Cardiac muscle cell (in vitro differentiated cells and primary cell): Measurements from ENCODE around the gene LAG3. TPM values are rescaled to one million over a fixed set of nuclear protein-coding genes. Genes with fewer than 3 reads are reported as not detected.
A peak's percentile ranks its signal among the peaks of the same experiment; 100 is the strongest.

Source experiments
- DNase-seq, 2 donors: peaks; one replicate each; pipeline versions ENCODE4 v3.0.0 to v3.0.0-alpha.2; 2010 to 2017; ENCODE audit warnings: low read depth in 1 of 2, low spot score in 1 of 2
- H3K27ac ChIP-seq: fragments of 200-600 bp; sonication (generic); 2 replicates; pipeline ENCODE4 v1.5.1; 2016
- H3K27me3 ChIP-seq: fragments of 200-600 bp; sonication (generic); 2 replicates; pipeline ENCODE4 v1.6.0; 2016; ENCODE audit warnings: control low read depth
- H3K36me3 ChIP-seq: fragments of 200-600 bp; sonication (generic); 2 replicates; pipeline ENCODE4 v1.5.1; 2016; ENCODE audit warnings: control low read depth
- H3K4me1 ChIP-seq: fragments of 200-600 bp; sonication (generic); 2 replicates; pipeline ENCODE4 v1.8.1; 2017; ENCODE audit warnings: low read depth, mild to moderate bottlenecking, mixed run types
- H3K4me3 ChIP-seq: fragments of 200-600 bp; sonication (generic); 2 replicates; pipeline ENCODE4 v1.5.1; 2016; ENCODE audit warnings: mild to moderate bottlenecking
- H3K9me3 ChIP-seq: fragments of 200-600 bp; sonication (generic); 2 replicates; pipeline ENCODE4 v1.5.1; 2017; ENCODE audit warnings: low read depth, mild to moderate bottlenecking, control low read depth
- polyA plus RNA-seq: library from polyadenylated mRNA; unstranded; fragments of >200 nt; fragmentation: Nextera tagmentation; extraction: Ambion mirVana; gene quantifications from 2 replicates; pipeline ENCODE4 v1.2.1, GENCODE V29; 2016
- total RNA-seq: library from RNA; depleted of rRNA; stranded (reverse); fragments of >200 nt; gene quantifications from 2 replicates; pipeline ENCODE4 v1.2.3, GENCODE V29; 2016
- TF ChIP-seq, protein P1 (sequence below): IDR thresholded peaks from 2 replicates; pipeline ENCODE4 v1.5.1; 2012; ENCODE audit warnings: low read depth, mild to moderate bottlenecking, low read length

The LAG3 gene
- total and polyA plus RNA-seq, 2 experiments from 2014 or later, result 0.15 TPM; not detected in 1

DNA sequence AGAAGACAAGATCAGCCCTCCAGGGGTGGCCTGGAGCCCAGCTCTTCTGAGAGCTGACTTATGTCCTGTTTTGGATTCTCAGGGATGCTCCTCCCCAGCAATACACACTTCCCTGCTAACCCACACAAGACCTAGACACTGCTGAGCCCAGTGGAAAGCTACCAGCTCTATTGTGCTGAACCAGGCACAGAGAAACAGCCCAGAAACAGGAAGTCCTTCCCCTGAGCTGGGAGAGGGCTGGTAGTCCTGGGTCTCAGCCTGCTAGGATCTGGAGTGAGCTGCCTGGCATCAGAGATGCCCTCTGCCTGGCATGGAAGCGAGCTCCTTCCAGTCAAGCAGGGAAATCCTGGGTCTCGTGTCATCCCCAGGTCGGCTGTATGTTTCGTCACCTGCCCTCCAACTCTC is 1.2 kb upstream of the LAG3 start:
- H3K4me3 ChIP-seq, result no peak overlapping the region
- DNase-seq, result no peak
- peaks cover 10% of the 10 kb centered on the region for H3K4me1 ChIP-seq
- H3K27ac ChIP-seq, result no peak overlapping the region
- TF ChIP-seq, protein P1, sequence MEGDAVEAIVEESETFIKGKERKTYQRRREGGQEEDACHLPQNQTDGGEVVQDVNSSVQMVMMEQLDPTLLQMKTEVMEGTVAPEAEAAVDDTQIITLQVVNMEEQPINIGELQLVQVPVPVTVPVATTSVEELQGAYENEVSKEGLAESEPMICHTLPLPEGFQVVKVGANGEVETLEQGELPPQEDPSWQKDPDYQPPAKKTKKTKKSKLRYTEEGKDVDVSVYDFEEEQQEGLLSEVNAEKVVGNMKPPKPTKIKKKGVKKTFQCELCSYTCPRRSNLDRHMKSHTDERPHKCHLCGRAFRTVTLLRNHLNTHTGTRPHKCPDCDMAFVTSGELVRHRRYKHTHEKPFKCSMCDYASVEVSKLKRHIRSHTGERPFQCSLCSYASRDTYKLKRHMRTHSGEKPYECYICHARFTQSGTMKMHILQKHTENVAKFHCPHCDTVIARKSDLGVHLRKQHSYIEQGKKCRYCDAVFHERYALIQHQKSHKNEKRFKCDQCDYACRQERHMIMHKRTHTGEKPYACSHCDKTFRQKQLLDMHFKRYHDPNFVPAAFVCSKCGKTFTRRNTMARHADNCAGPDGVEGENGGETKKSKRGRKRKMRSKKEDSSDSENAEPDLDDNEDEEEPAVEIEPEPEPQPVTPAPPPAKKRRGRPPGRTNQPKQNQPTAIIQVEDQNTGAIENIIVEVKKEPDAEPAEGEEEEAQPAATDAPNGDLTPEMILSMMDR, result no peak
- peaks cover 29% of the 10 kb centered on the region for H3K27me3 ChIP-seq
- H3K36me3 ChIP-seq, result no peaks in the 10 kb centered on the region
- H3K9me3 ChIP-seq, result no peaks in the 10 kb centered on the region

DNA sequence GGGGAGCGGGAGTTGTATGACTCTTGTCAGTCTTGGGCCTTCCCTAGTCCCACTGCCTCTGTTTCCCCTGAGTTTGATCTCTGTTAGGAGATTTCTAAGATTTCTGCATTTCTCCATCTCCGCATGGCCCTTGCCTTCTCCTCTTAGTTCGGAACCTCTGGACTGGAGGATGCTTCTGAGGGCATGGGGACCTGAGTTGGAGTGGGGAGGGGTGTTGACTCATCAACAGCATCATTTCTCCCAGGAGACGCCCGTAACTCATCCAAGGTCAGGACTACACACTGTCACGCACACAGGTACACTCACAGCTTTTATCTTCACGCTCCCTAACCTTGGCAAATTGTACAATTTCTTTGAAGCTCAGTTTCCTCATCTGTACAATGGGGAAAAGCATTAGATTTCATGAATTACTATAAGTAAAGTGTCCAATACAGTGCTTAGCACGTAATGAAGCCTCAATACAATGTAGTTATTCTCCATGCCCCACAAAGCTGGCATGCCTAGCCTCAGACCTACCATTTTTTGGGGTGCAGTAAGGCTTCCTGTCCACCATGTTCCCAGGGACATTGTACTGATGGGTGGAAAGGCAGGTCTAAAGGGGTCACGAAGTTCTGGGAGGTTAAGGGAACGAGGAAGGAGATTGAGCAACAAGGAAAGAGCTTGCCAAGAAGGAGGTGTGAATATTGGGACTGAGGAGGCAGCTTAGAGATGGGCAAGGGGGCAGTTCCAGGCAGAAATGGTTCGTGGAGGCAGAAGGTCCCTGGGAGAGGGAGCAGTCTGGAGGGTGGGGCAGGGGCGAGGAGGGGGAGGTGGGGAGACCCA is 600 bp upstream of the LAG3 start:
- H3K27ac ChIP-seq, result no peak overlapping the region
- peak in 1 of 2 donors; percentile 48 for DNase-seq
- TF ChIP-seq, protein P1, result no peak
- H3K4me3 ChIP-seq, result no peak overlapping the region
- peaks cover 29% of the 10 kb centered on the region for H3K27me3 ChIP-seq
- H3K4me1 ChIP-seq, result peaks cover 10% of the 10 kb centered on the region
- H3K36me3 ChIP-seq, result no peaks in the 10 kb centered on the region
- no peaks in the 10 kb centered on the region for H3K9me3 ChIP-seq

DNA sequence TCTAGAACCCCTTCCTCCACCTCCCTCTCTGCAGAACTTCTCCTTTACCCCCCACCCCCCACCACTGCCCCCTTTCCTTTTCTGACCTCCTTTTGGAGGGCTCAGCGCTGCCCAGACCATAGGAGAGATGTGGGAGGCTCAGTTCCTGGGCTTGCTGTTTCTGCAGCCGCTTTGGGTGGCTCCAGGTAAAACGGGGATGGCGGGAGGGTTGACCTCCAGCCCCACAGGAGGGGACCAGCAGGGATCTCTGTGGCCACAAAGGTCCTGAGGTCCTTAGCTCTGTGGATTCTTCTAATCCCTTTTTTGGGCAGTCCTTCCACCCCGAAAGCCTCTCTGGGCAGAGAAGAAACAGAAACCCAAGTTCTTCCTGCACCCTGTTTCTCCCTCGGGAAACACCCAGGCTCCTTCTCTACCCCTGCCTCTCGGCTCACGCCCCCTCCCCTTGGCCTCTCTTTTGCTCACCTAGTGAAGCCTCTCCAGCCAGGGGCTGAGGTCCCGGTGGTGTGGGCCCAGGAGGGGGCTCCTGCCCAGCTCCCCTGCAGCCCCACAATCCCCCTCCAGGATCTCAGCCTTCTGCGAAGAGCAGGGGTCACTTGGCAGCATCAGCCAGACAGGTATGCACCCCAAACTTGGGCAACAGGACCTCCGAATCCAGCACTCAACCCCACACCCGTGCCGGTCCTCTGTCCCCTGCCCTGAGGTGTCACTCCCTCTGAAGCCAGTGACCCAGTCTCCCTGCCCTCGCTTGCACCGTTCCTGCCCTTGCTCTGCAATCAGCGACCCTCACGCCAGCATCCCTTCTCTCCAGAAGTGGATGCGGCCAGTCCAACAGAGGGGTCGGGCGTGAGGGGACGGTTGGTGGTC is 638 bp downstream of the LAG3 start:
- peaks cover 29% of the 10 kb centered on the region for H3K27me3 ChIP-seq
- H3K27ac ChIP-seq, result no peak overlapping the region
- H3K4me3 ChIP-seq, result no peak overlapping the region
- peaks cover 10% of the 10 kb centered on the region for H3K4me1 ChIP-seq
- TF ChIP-seq, protein P1, result no peak
- no peaks in the 10 kb centered on the region for H3K36me3 ChIP-seq
- DNase-seq, result no peak
- H3K9me3 ChIP-seq, result no peaks in the 10 kb centered on the region

DNA sequence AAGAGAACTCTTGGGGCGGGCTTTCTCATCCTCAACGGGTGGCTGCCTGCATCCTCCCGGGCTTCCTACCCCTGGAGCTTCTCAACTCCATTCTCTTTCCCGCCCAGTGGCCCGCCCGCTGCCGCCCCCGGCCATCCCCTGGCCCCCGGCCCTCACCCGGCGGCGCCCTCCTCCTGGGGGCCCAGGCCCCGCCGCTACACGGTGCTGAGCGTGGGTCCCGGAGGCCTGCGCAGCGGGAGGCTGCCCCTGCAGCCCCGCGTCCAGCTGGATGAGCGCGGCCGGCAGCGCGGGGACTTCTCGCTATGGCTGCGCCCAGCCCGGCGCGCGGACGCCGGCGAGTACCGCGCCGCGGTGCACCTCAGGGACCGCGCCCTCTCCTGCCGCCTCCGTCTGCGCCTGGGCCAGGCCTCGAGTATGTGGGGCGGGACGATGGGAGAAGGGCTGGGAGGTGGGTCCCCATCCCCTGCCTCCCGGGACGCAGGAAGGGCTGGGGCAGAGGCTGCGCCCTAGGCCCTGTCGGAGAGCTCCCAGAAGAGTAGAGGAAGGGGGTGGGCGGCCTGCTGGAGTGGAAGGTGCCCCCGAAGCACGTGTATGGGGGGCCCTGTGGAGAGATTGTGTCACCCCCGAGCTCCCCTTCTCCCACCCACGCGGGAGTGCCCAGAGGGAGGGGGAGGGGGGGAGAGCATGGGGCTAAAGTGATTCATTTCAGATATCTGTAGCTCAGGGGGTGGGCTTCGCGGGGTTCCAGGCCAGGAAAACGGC is 1.5 kb downstream of the LAG3 start:
- peaks cover 29% of the 10 kb centered on the region for H3K27me3 ChIP-seq
- H3K9me3 ChIP-seq, result no peaks in the 10 kb centered on the region
- H3K4me1 ChIP-seq, result peaks cover 8% of the 10 kb centered on the region
- TF ChIP-seq, protein P1, result no peak
- no peak overlapping the region for H3K27ac ChIP-seq
- DNase-seq, result peak in 1 of 2 donors; percentile 44
- H3K4me3 ChIP-seq, result no peak overlapping the region
- H3K36me3 ChIP-seq, result no peaks in the 10 kb centered on the region

DNA sequence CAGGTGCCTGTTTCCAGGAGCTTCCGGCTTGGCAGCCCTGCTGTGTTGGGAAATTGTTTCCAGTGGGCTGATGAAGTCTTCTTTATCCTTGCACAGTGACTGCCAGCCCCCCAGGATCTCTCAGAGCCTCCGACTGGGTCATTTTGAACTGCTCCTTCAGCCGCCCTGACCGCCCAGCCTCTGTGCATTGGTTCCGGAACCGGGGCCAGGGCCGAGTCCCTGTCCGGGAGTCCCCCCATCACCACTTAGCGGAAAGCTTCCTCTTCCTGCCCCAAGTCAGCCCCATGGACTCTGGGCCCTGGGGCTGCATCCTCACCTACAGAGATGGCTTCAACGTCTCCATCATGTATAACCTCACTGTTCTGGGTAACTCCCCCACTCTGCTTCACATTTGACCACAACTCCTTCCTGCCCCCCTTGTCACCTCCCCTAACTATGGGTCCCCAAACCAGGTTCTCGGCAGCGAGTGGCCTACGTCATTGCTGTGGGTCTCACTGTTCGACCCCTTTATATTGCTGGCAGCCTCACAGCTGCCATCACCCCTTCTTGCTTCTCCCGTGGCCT is 2.3 kb downstream of the LAG3 start:
- DNase-seq, result no peak
- TF ChIP-seq, protein P1, result no peak
- Histone ChIP-seq H3K9me3 (no peaks in the 10 kb centered on the region), H3K36me3 (no peaks in the 10 kb centered on the region), H3K4me3 (no peak overlapping the region), H3K27me3 (peaks cover 29% of the 10 kb centered on the region), H3K4me1 (peaks cover 6% of the 10 kb centered on the region), H3K27ac (no peak overlapping the region)
